H9 (cell line): Measurements from ENCODE around the gene WFDC5. TPM values are rescaled to one million over a fixed set of nuclear protein-coding genes. Genes with fewer than 3 reads are reported as not detected.

Experiments used
- DNase-seq: peaks from one replicate; pipeline ENCODE4 v3.0.0-alpha.2; 2017
- H2AFZ ChIP-seq: one replicate; pipeline ENCODE4 v1.6.1; 2013; ENCODE audit warnings: mild to moderate bottlenecking, low read length, control low read depth, moderate library complexity
- H2AK5ac ChIP-seq: 2 replicates; pipeline ENCODE4 v1.6.1; 2013; ENCODE audit warnings: low read length, control low read depth, mixed read lengths; ENCODE audit not compliant: insufficient read length
- H2BK120ac ChIP-seq: one replicate; pipeline ENCODE4 v1.6.1; 2013; ENCODE audit warnings: low read depth, mild to moderate bottlenecking, low read length, control low read depth, inconsistent platforms; ENCODE audit not compliant: poor library complexity, severe bottlenecking
- H2BK12ac ChIP-seq: 2 replicates; pipeline ENCODE4 v1.6.1; 2013; ENCODE audit warnings: low read length, control low read depth, mixed read lengths, low read depth; ENCODE audit not compliant: insufficient read length
- H2BK15ac ChIP-seq: 2 replicates; pipeline ENCODE4 v1.6.1; 2013; ENCODE audit warnings: low read depth, low read length, control low read depth
- H2BK20ac ChIP-seq: one replicate; pipeline ENCODE4 v1.6.1; 2013; ENCODE audit warnings: low read depth, mild to moderate bottlenecking, low read length, control low read depth, inconsistent platforms; ENCODE audit not compliant: poor library complexity, severe bottlenecking
- H2BK5ac ChIP-seq: 2 replicates; pipeline ENCODE4 v1.6.1; 2013; ENCODE audit warnings: low read length, control low read depth, mixed read lengths; ENCODE audit not compliant: insufficient read length
- H3K14ac ChIP-seq: 2 replicates; pipeline ENCODE4 v1.6.1; 2013; ENCODE audit warnings: low read length, control low read depth; ENCODE audit not compliant: insufficient read depth
- H3K18ac ChIP-seq: 2 replicates; pipeline ENCODE4 v1.6.1; 2013; ENCODE audit warnings: low read depth, mild to moderate bottlenecking, mixed read lengths, low read length, control low read depth; ENCODE audit not compliant: insufficient read length
- H3K23ac ChIP-seq: 2 replicates; pipeline ENCODE4 v1.6.1; 2013; ENCODE audit warnings: low read length, control low read depth, mixed read lengths, low read depth; ENCODE audit not compliant: insufficient read length
- H3K23me2 ChIP-seq: 2 replicates; pipeline ENCODE4 v1.6.1; 2013; ENCODE audit warnings: low read depth, mild to moderate bottlenecking, mixed read lengths, low read length, control low read depth; ENCODE audit not compliant: insufficient read length, poor library complexity, severe bottlenecking
- H3K27ac ChIP-seq: 2 replicates; pipeline ENCODE4 v1.5.1; 2013; ENCODE audit warnings: low read length, control low read depth, mixed read lengths, low read depth; ENCODE audit not compliant: insufficient read length
- H3K27me3 ChIP-seq: 2 replicates; pipeline ENCODE4 v1.6.1; 2013; ENCODE audit warnings: low read length, control low read depth, inconsistent platforms; ENCODE audit not compliant: insufficient read depth
- H3K4ac ChIP-seq: 2 replicates; pipeline ENCODE4 v1.6.1; 2013; ENCODE audit warnings: low read depth, mild to moderate bottlenecking, control low read depth, inconsistent platforms, low read length, moderate library complexity
- H3K4me1 ChIP-seq: 2 replicates; pipeline ENCODE4 v1.6.1; 2013; ENCODE audit warnings: low read length, control low read depth, inconsistent platforms; ENCODE audit not compliant: insufficient read depth
- H3K4me2 ChIP-seq: 2 replicates; pipeline ENCODE4 v1.6.1; 2013; ENCODE audit warnings: low read length, control low read depth, mixed read lengths; ENCODE audit not compliant: insufficient read length, insufficient read depth
- H3K56ac ChIP-seq: 2 replicates; pipeline ENCODE4 v1.6.1; 2013; ENCODE audit warnings: low read depth, mild to moderate bottlenecking, mixed read lengths, low read length, control low read depth; ENCODE audit not compliant: insufficient read length
- H3K79me1 ChIP-seq: 2 replicates; pipeline ENCODE4 v1.6.1; 2013; ENCODE audit warnings: low read depth, mild to moderate bottlenecking, moderate library complexity, low read length, control low read depth, inconsistent platforms; ENCODE audit not compliant: insufficient read depth, poor library complexity, severe bottlenecking
- H3K79me2 ChIP-seq: 2 replicates; pipeline ENCODE4 v1.6.1; 2013; ENCODE audit warnings: low read length, control low read depth, inconsistent platforms; ENCODE audit not compliant: insufficient read depth
- H3K9ac ChIP-seq: 2 replicates; pipeline ENCODE4 v1.6.1; 2013; ENCODE audit warnings: low read length, control low read depth, mixed read lengths; ENCODE audit not compliant: insufficient read length; ENCODE audit errors: extremely low read depth
- H3K9me3 ChIP-seq: one replicate; pipeline ENCODE4 v1.6.1; 2013; ENCODE audit warnings: low read depth, low read length, inconsistent platforms; ENCODE audit not compliant: control insufficient read depth
- H3T11ph ChIP-seq: one replicate; pipeline ENCODE4 v1.6.1; 2013; ENCODE audit warnings: mild to moderate bottlenecking, low read length, control low read depth, inconsistent platforms
- H4K20me1 ChIP-seq: one replicate; pipeline ENCODE4 v1.6.1; 2013; ENCODE audit not compliant: control insufficient read depth, insufficient read length, insufficient read depth
- H4K5ac ChIP-seq: 2 replicates; pipeline ENCODE4 v1.6.1; 2013; ENCODE audit warnings: low read depth, mild to moderate bottlenecking, mixed read lengths, low read length, control low read depth; ENCODE audit not compliant: insufficient read length
- H4K8ac ChIP-seq: replicated peaks from 2 replicates; pipeline ENCODE4 v1.6.1; 2013; ENCODE audit warnings: low read length, control low read depth, mixed read lengths, low read depth; ENCODE audit not compliant: insufficient read length
- H4K91ac ChIP-seq: 2 replicates; pipeline ENCODE4 v1.6.1; 2013; ENCODE audit warnings: low read depth, mild to moderate bottlenecking, moderate library complexity, mixed read lengths, low read length, control low read depth; ENCODE audit not compliant: insufficient read length
- H3K27ac Mint-ChIP-seq, 3 experiments: 2 replicates in 2 of 3; 3 replicates in 1 of 3; pipeline ENCODE4 v1.8.0; 2020 to 2021; ENCODE audit warnings: mixed read lengths in 3 of 3, mild to moderate bottlenecking in 1 of 3, moderate library complexity in 1 of 3
- H3K27me3 Mint-ChIP-seq: 2 replicates; pipeline ENCODE4 v1.8.0; 2021; ENCODE audit warnings: low read depth, mild to moderate bottlenecking, moderate library complexity, mixed read lengths
- H3K36me3 Mint-ChIP-seq, 3 experiments: 2 replicates in 2 of 3; 3 replicates in 1 of 3; pipeline ENCODE4 v1.8.0; 2020 to 2021; ENCODE audit warnings: low read depth in 3 of 3, mixed read lengths in 3 of 3; ENCODE audit not compliant: insufficient read depth in 1 of 3
- H3K4me1 Mint-ChIP-seq, 2 experiments: 2 replicates each; pipeline ENCODE4 v1.8.0; 2020; ENCODE audit warnings: mixed read lengths in 2 of 2
- H3K4me3 Mint-ChIP-seq, 2 experiments: 2 replicates in 1 of 2; 3 replicates in 1 of 2; pipeline ENCODE4 v1.8.0; 2020 to 2021; ENCODE audit warnings: mild to moderate bottlenecking in 2 of 2, mixed read lengths in 2 of 2, moderate library complexity in 1 of 2
- H3K9me3 Mint-ChIP-seq, 2 experiments: 2 replicates in 1 of 2; 3 replicates in 1 of 2; pipeline ENCODE4 v1.8.0; 2020; ENCODE audit warnings: mild to moderate bottlenecking in 2 of 2, mixed read lengths in 2 of 2, moderate library complexity in 1 of 2
- CTCF ChIP-seq: fragments of 200-600 bp; sonication (generic); conservative IDR thresholded peaks from 3 replicates; pipeline ENCODE4 v1.8.0; 2021; ENCODE audit warnings: antibody characterized with exemption, mild to moderate bottlenecking
- WGBS: extraction: QIAGEN DNeasy Blood & Tissue Kit; methylation state at CpG from one replicate; pipeline ENCODE4 v1.1.7; 2013; ENCODE audit warnings: missing lambda C conversion rate, low lambda C conversion rate, mixed read lengths; ENCODE audit not compliant: insufficient read length; ENCODE audit errors: extremely low coverage; 5-methylcytosine and 5-hydroxymethylcytosine counted together
- total RNA-seq: library from RNA; stranded (reverse); gene quantifications from 2 replicates; pipeline ENCODE4 v1.2.1, GENCODE V29; 2021

The WFDC5 gene
- total RNA-seq, 1 experiment from 2014 or later, result not detected

- TF ChIP-seq CTCF, result no peak
- no peak overlapping the region for H3K4me3 Mint-ChIP-seq
- no peaks in the 10 kb centered on the region for H3K9me3 ChIP-seq
- DNase-seq, result no peak
- H3K79me2 ChIP-seq, result no peaks in the 10 kb centered on the region
- WGBS, result no CpG with 5 or more reads among the region's 3 CpGs
- H3K18ac ChIP-seq, result no peak overlapping the region
- H2AFZ ChIP-seq, result no peak overlapping the region
- H3K4me1 ChIP-seq, result no peaks in the 10 kb centered on the region
- peaks cover 9 to 16% of the 10 kb centered on the region in 2 experiments for H3K4me1 Mint-ChIP-seq
- H3K36me3 Mint-ChIP-seq, result no peaks in the 10 kb centered on the region
- H3K79me1 ChIP-seq, result no peaks in the 10 kb centered on the region
- no peak overlapping the region for H3K4me2 ChIP-seq
- H3K9ac ChIP-seq, result no peak overlapping the region
- H3K14ac ChIP-seq, result no peak overlapping the region
- no peak overlapping the region for H3T11ph ChIP-seq
- H4K91ac ChIP-seq, result no peak overlapping the region
- H4K5ac ChIP-seq, result no peak overlapping the region
- no peak overlapping the region for H3K4ac ChIP-seq
- no peak overlapping the region for H2BK12ac ChIP-seq
- H2BK15ac ChIP-seq, result no peak overlapping the region
- no peak overlapping the region for H3K23ac ChIP-seq
- no peak overlapping the region for H4K8ac ChIP-seq
- H3K27me3 ChIP-seq, result no peaks in the 10 kb centered on the region
- H3K27ac Mint-ChIP-seq, result no peak overlapping the region
- H3K27me3 Mint-ChIP-seq, result peaks cover 7% of the 10 kb centered on the region
- no peaks in the 10 kb centered on the region for H3K23me2 ChIP-seq
- no peak overlapping the region for H2BK20ac ChIP-seq
- no peak overlapping the region for H3K27ac ChIP-seq
- no peak overlapping the region for H2BK120ac ChIP-seq
- no peak overlapping the region for H2AK5ac ChIP-seq
- H3K56ac ChIP-seq, result no peak overlapping the region
- H3K9me3 Mint-ChIP-seq, result no peaks in the 10 kb centered on the region
- no peak overlapping the region for H2BK5ac ChIP-seq
- H4K20me1 ChIP-seq, result no peaks in the 10 kb centered on the region
These were observed 406 bp upstream of the WFDC5 start for GRCh38 chr20:45115386-45115774.
